ENCODE data around the gene ELF2.
A peak's percentile ranks its signal among the peaks of the same experiment; 100 is the strongest.

ELF2 gene

GRCh38 chr4:139188648-139189416 is 11.8 kb upstream of the ELF2 start:
- Histone ChIP-seq H3K27ac (ENCODE audit: low read depth, low read length) (no peak overlapping the region), H3K9me3 (ENCODE audit: control insufficient read depth, insufficient read depth, low read depth, low read length) (no peaks in the 10 kb centered on the region), H3K9ac (ENCODE audit: low read length) (no peak overlapping the region), H3K36me3 (ENCODE audit: control insufficient read depth, insufficient read depth, low read length) (no peaks in the 10 kb centered on the region), H3K4me3 (ENCODE audit: low read depth, low read length) (no peak overlapping the region), H3K27me3 (ENCODE audit: control insufficient read depth, insufficient read depth, low read length) (no peaks in the 10 kb centered on the region), H3K4me1 (ENCODE audit: control insufficient read depth, insufficient read depth, low read length) (peaks cover 7% of the 10 kb centered on the region)

DNA sequence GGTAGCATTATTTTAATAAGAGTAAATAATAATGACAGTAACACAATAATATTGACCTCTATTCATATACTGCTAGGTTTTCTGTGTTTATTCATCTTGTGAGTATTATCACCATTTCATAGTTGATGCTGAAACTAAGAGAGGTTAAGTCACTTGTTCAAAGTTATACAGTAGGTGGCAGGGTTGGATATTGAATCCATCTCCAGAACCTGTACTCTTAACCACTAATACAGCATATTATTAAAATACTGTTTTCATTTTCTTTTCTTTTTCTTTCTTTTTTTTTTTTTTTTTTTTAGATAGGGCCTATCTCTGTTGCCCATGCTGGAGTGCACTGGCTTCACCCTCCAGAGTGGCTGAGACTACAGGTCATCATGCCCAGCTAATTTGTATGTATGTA is 7.1 kb upstream of the ELF2 start:
- no peak overlapping the region for H3K9ac ChIP-seq (ENCODE audit: low read length)
- H3K4me3 ChIP-seq (ENCODE audit: low read depth, low read length), result no peak overlapping the region
- no peaks in the 10 kb centered on the region for H3K27me3 ChIP-seq (ENCODE audit: control insufficient read depth, insufficient read depth, low read length)
- H3K27ac ChIP-seq (ENCODE audit: low read depth, low read length), result no peak overlapping the region
- H3K4me1 ChIP-seq (ENCODE audit: control insufficient read depth, insufficient read depth, low read length), result peaks cover 15% of the 10 kb centered on the region
- H3K9me3 ChIP-seq (ENCODE audit: control insufficient read depth, insufficient read depth, low read depth, low read length), result no peaks in the 10 kb centered on the region
- H3K36me3 ChIP-seq (ENCODE audit: control insufficient read depth, insufficient read depth, low read length), result no peaks in the 10 kb centered on the region

- H3K27ac ChIP-seq (ENCODE audit: low read depth, low read length), result peak overlapping the region; percentile 81
- H3K9me3 ChIP-seq (ENCODE audit: control insufficient read depth, insufficient read depth, low read depth, low read length), result no peaks in the 10 kb centered on the region
- H3K36me3 ChIP-seq (ENCODE audit: control insufficient read depth, insufficient read depth, low read length), result no peaks in the 10 kb centered on the region
- peak overlapping the region; percentile 90 for H3K9ac ChIP-seq (ENCODE audit: low read length)
- no peaks in the 10 kb centered on the region; the same call in 1 of the 2 replicates for H3K27me3 ChIP-seq (ENCODE audit: control insufficient read depth, insufficient read depth, low read length)
- H3K4me1 ChIP-seq (ENCODE audit: control insufficient read depth, insufficient read depth, low read length), result peaks cover 20% of the 10 kb centered on the region
- peak overlapping the region; percentile 96 for H3K4me3 ChIP-seq (ENCODE audit: low read depth, low read length)
These were observed 1.0 kb upstream of the ELF2 start for GRCh38 chr4:139177869-139178619.

GRCh38 chr4:139176302-139177048 is 543 bp downstream of the ELF2 start:
- H3K4me1 ChIP-seq (ENCODE audit: control insufficient read depth, insufficient read depth, low read length), result peaks cover 33% of the 10 kb centered on the region
- peak overlapping the region; percentile 92 for H3K27ac ChIP-seq (ENCODE audit: low read depth, low read length)
- H3K4me3 ChIP-seq (ENCODE audit: low read depth, low read length), result peak overlapping the region; percentile 96
- peak overlapping the region; percentile 89 for H3K9ac ChIP-seq (ENCODE audit: low read length)
- no peaks in the 10 kb centered on the region; the same call in 1 of the 2 replicates for H3K27me3 ChIP-seq (ENCODE audit: control insufficient read depth, insufficient read depth, low read length)
- H3K9me3 ChIP-seq (ENCODE audit: control insufficient read depth, insufficient read depth, low read depth, low read length), result no peaks in the 10 kb centered on the region
- no peaks in the 10 kb centered on the region for H3K36me3 ChIP-seq (ENCODE audit: control insufficient read depth, insufficient read depth, low read length)

GRCh38 chr4:139175646-139176301 is 1.2 kb downstream of the ELF2 start:
- Histone ChIP-seq H3K4me3 (ENCODE audit: low read depth, low read length) (peak overlapping the region; percentile 96), H3K27ac (ENCODE audit: low read depth, low read length) (peak overlapping the region; percentile 92; the same call in 1 of the 2 replicates), H3K9me3 (ENCODE audit: control insufficient read depth, insufficient read depth, low read depth, low read length) (no peaks in the 10 kb centered on the region), H3K4me1 (ENCODE audit: control insufficient read depth, insufficient read depth, low read length) (peaks cover 33% of the 10 kb centered on the region), H3K9ac (ENCODE audit: low read length) (peak overlapping the region; percentile 72), H3K27me3 (ENCODE audit: control insufficient read depth, insufficient read depth, low read length) (no peaks in the 10 kb centered on the region; the same call in 1 of the 2 replicates), H3K36me3 (ENCODE audit: control insufficient read depth, insufficient read depth, low read length) (no peaks in the 10 kb centered on the region)

GRCh38 chr4:139171876-139172691 is 4.9 kb downstream of the ELF2 start:
- Histone ChIP-seq H3K4me3 (ENCODE audit: low read depth, low read length) (no peak overlapping the region), H3K36me3 (ENCODE audit: control insufficient read depth, insufficient read depth, low read length) (no peaks in the 10 kb centered on the region), H3K4me1 (ENCODE audit: control insufficient read depth, insufficient read depth, low read length) (peaks cover 46% of the 10 kb centered on the region), H3K9me3 (ENCODE audit: control insufficient read depth, insufficient read depth, low read depth, low read length) (no peaks in the 10 kb centered on the region), H3K27me3 (ENCODE audit: control insufficient read depth, insufficient read depth, low read length) (no peaks in the 10 kb centered on the region; the same call in 1 of the 2 replicates), H3K9ac (ENCODE audit: low read length) (peak overlapping the region; percentile 11), H3K27ac (ENCODE audit: low read depth, low read length) (peak overlapping the region; percentile 20; the same call in 1 of the 2 replicates)

DNA sequence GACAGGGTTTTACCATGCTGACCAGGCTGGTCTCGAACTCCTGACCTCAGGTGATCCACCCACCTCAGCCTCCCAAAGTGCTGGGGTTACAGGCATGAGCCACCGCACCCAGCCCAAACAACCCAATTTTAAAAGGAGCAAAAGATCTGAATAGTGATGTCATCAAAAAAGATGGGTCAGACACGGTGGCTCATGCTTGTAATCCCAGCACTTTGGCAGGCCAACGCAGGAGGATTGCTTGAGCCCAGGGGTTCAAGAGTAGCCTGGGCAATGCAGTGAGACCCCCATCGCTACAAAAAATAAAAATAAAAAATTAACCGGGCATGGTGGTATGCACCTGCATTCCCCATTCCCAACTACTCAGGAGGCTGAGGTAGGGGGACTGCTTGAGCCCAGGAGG is 6.1 kb downstream of the ELF2 start:
- Histone ChIP-seq H3K4me3 (ENCODE audit: low read depth, low read length) (no peak overlapping the region), H3K9me3 (ENCODE audit: control insufficient read depth, insufficient read depth, low read depth, low read length) (no peaks in the 10 kb centered on the region), H3K27ac (ENCODE audit: low read depth, low read length) (no peak overlapping the region), H3K9ac (ENCODE audit: low read length) (no peak overlapping the region), H3K36me3 (ENCODE audit: control insufficient read depth, insufficient read depth, low read length) (no peaks in the 10 kb centered on the region), H3K27me3 (ENCODE audit: control insufficient read depth, insufficient read depth, low read length) (no peaks in the 10 kb centered on the region; the same call in 1 of the 2 replicates), H3K4me1 (ENCODE audit: control insufficient read depth, insufficient read depth, low read length) (peaks cover 48% of the 10 kb centered on the region)

DNA sequence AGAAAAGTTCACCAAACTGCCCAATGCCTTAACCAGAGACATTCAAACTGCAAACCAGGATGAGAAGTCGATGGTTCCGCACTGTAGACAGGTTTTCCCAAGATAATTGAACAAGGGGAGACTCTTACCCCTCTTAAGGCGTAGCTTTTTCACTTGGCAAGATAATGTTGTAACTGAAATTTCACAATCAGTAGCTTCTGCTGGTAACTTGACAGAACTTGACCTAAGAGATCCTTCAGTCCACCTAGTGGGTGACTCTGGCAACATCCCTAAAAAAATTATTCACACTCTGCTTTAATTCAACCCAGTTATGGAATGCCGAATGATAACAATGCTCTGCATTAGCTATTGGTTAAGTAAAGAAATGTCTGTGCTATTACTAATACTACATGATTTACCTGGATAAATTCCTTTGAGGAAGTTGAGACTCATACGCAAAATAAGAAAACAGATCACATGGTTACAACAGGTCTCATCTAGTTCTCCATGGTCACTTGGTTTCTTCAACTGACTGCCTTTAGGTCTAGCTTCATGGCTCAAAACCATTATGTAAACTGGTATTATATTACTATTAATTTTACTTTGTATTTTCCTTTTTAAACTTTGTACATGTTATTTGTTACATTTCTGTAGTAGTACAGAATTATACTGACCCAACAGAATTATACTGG is 9.1 kb downstream of the ELF2 start:
- Histone ChIP-seq H3K9ac (ENCODE audit: low read length) (no peak overlapping the region), H3K9me3 (ENCODE audit: control insufficient read depth, insufficient read depth, low read depth, low read length) (no peaks in the 10 kb centered on the region), H3K4me3 (ENCODE audit: low read depth, low read length) (no peak overlapping the region), H3K27me3 (ENCODE audit: control insufficient read depth, insufficient read depth, low read length) (no peaks in the 10 kb centered on the region), H3K36me3 (ENCODE audit: control insufficient read depth, insufficient read depth, low read length) (no peaks in the 10 kb centered on the region), H3K27ac (ENCODE audit: low read depth, low read length) (peak overlapping the region; percentile 67; the same call in 1 of the 2 replicates), H3K4me1 (ENCODE audit: control insufficient read depth, insufficient read depth, low read length) (peaks cover 54% of the 10 kb centered on the region)

DNA sequence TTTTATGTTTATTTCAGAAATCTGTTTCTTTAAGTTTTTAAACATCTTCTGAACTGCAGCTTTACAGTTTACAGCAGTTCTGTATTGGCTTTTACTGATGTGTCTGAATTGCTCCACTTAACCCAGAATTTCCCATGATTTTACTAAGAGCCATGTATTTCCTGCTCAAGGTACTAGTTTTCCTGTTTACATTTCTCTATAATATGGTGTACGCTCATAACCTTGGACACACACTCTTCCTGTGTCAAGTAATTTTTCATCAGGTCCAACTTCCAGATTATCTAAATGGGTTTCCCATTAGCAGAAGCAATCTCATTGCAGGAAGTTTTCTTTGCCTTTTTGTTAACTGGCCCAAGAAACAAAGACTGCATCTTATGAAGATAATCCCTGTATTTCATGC is 12.3 kb downstream of the ELF2 start:
- Histone ChIP-seq H3K9me3 (ENCODE audit: control insufficient read depth, insufficient read depth, low read depth, low read length) (no peaks in the 10 kb centered on the region), H3K27me3 (ENCODE audit: control insufficient read depth, insufficient read depth, low read length) (no peaks in the 10 kb centered on the region), H3K9ac (ENCODE audit: low read length) (no peak overlapping the region), H3K4me1 (ENCODE audit: control insufficient read depth, insufficient read depth, low read length) (peaks cover 51% of the 10 kb centered on the region), H3K27ac (ENCODE audit: low read depth, low read length) (0 out of 2 replicates have a peak overlapping the region, but pooled peaks have one; percentile 28), H3K36me3 (ENCODE audit: control insufficient read depth, insufficient read depth, low read length) (no peaks in the 10 kb centered on the region), H3K4me3 (ENCODE audit: low read depth, low read length) (no peak overlapping the region)

Measured in HUES6 (cell line).